ENCODE results near the gene C17orf78. TPM values are rescaled to one million over a fixed set of nuclear protein-coding genes. Genes with fewer than 3 reads are reported as not detected.
"Not testable (repeated sequence)": the region's sequence is repeated elsewhere in the genome, so short reads cannot be mapped to it uniquely, and the experiment has no call there.

Gene C17orf78
- polyA plus RNA-seq, 1 donor (not counting 4 experiments of a cell fraction or from before 2014, with no cell fraction given): not detected

DNA sequence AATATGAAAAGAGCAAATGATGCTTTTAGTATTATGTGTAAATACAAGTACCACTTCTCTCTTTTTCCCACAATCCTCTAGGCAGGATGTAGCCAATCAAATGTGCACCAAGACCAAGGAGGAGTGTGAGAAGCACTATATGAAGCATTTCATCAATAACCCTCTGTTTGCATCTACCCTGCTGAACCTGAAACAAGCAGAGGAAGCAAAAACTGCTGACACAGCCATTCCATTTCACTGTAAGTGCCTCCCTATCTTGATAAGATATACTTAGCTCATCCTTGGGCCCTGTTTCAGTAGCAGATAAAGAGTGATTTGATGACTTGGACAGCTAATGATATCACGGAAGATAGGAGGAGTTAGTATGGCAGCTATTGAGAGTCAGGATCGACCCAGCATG lies 64.6 kb downstream of the C17orf78 start:
- no peak for FAIRE-seq
- no peaks in the 10 kb centered on the region for H4K20me1 ChIP-seq (ENCODE audit: control insufficient read depth, extremely low read depth, insufficient read depth, low read length)
- no peaks in the 10 kb centered on the region for H3K79me2 ChIP-seq (ENCODE audit: control insufficient read depth, insufficient read depth, low read length)
- no peaks in the 10 kb centered on the region for H3K9me3 ChIP-seq (ENCODE audit: control insufficient read depth, low read depth, low read length)
- no peak overlapping the region for H3K4me3 ChIP-seq (ENCODE audit: control insufficient read depth in 2 of 3, extremely low read depth in 1 of 3, insufficient read depth in 2 of 3, low read depth in 1 of 3, low read length in 3 of 3)
- H3K27me3 ChIP-seq (ENCODE audit: control insufficient read depth, extremely low read depth, insufficient read depth, low read length): no peaks in the 10 kb centered on the region
- peaks cover 8 to 18% of the 10 kb centered on the region in 2 experiments for H3K36me3 ChIP-seq (ENCODE audit: control insufficient read depth in 2 of 2, extremely low read depth in 1 of 2, insufficient read depth in 2 of 2, low read length in 2 of 2)
- no peaks in the 10 kb centered on the region for H3K9me1 ChIP-seq (ENCODE audit: control insufficient read depth, extremely low read depth, insufficient read depth, low read length)
- DNase-seq (ENCODE audit: low read depth, low spot score): no peak
- no peaks in the 10 kb centered on the region for H3K4me1 ChIP-seq (ENCODE audit: control insufficient read depth, extremely low read depth, insufficient read depth, low read length)
- dilution Hi-C loops (cut with MboI; ENCODE audit: extremely low pct_ligation_motif_present, low sequenced_read_pairs): no loop called here
- TF ChIP-seq, protein P1, sequence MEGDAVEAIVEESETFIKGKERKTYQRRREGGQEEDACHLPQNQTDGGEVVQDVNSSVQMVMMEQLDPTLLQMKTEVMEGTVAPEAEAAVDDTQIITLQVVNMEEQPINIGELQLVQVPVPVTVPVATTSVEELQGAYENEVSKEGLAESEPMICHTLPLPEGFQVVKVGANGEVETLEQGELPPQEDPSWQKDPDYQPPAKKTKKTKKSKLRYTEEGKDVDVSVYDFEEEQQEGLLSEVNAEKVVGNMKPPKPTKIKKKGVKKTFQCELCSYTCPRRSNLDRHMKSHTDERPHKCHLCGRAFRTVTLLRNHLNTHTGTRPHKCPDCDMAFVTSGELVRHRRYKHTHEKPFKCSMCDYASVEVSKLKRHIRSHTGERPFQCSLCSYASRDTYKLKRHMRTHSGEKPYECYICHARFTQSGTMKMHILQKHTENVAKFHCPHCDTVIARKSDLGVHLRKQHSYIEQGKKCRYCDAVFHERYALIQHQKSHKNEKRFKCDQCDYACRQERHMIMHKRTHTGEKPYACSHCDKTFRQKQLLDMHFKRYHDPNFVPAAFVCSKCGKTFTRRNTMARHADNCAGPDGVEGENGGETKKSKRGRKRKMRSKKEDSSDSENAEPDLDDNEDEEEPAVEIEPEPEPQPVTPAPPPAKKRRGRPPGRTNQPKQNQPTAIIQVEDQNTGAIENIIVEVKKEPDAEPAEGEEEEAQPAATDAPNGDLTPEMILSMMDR (optimal IDR thresholded peaks at IDR 0.05 in 1 of 3, IDR thresholded peaks at IDR 0.05 in 1 of 3, conservative IDR thresholded peaks at IDR 0.05 in 1 of 3; ENCODE audit: extremely low read depth in 1 of 3, insufficient read depth in 2 of 3, low read length in 3 of 3): no peak
- no peak for TF ChIP-seq EZH2 (IDR thresholded peaks at IDR 0.05; ENCODE audit: low read length)
- H3K9ac ChIP-seq (ENCODE audit: control insufficient read depth, extremely low read depth, insufficient read depth, low read length): no peak overlapping the region
- H3K4me2 ChIP-seq (ENCODE audit: control insufficient read depth, extremely low read depth, insufficient read depth, low read depth, low read length): no peak overlapping the region
- no peak overlapping the region for H3K27ac ChIP-seq (ENCODE audit: control insufficient read depth, insufficient read depth, low read length)
- H2AFZ ChIP-seq (ENCODE audit: control insufficient read depth, low read length): no peak overlapping the region

DNA sequence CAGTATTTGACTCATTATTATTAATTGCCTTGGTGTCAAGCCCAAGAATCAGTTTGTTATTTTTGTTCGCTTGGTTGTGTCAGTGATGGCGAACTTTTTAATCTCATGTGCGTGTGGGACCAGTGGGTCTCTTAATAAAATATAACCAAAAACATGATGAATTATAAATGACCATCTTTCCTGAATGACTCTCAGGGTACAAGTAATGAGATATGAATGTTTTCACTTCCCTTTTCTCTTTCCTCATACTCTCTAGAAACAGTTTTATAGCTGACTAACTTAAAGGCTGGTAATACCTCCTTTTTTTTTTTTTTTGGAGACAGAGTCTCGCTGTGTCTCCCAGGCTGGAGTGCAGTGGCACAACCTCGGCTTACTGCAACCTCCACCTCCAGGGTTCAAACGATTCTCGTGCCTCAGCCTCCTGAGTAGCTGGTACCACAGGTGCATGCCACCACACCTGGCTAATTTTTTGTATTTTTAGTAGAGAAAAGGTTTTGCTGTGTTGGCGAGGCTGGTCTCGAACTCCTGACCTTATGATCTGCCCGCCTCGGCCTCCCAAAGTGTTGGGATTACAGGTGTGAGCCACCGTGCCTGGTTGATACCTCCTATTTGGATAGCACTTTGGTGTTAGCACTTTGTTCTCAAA lies 65.7 kb downstream of the C17orf78 start:
- H3K27ac ChIP-seq (ENCODE audit: control insufficient read depth, insufficient read depth, low read length); H3K4me3 ChIP-seq (ENCODE audit: control insufficient read depth in 2 of 3, extremely low read depth in 1 of 3, insufficient read depth in 2 of 3, low read depth in 1 of 3, low read length in 3 of 3); FAIRE-seq; DNase-seq (ENCODE audit: low read depth, low spot score); H3K9me1 ChIP-seq (ENCODE audit: control insufficient read depth, extremely low read depth, insufficient read depth, low read length); H3K79me2 ChIP-seq (ENCODE audit: control insufficient read depth, insufficient read depth, low read length); H3K4me1 ChIP-seq (ENCODE audit: control insufficient read depth, extremely low read depth, insufficient read depth, low read length); H3K4me2 ChIP-seq (ENCODE audit: control insufficient read depth, extremely low read depth, insufficient read depth, low read depth, low read length); dilution Hi-C loops (cut with MboI; ENCODE audit: extremely low pct_ligation_motif_present, low sequenced_read_pairs); H3K9ac ChIP-seq (ENCODE audit: control insufficient read depth, extremely low read depth, insufficient read depth, low read length); H3K27me3 ChIP-seq (ENCODE audit: control insufficient read depth, extremely low read depth, insufficient read depth, low read length); H2AFZ ChIP-seq (ENCODE audit: control insufficient read depth, low read length); H3K9me3 ChIP-seq (ENCODE audit: control insufficient read depth, low read depth, low read length); H4K20me1 ChIP-seq (ENCODE audit: control insufficient read depth, extremely low read depth, insufficient read depth, low read length): not testable (repeated sequence)
- peaks cover 8 to 18% of the 10 kb centered on the region in 2 experiments for H3K36me3 ChIP-seq (ENCODE audit: control insufficient read depth in 2 of 2, extremely low read depth in 1 of 2, insufficient read depth in 2 of 2, low read length in 2 of 2)

Other genes starting within 250 kb of the C17orf78 start
- 66.7 to 85.8 TPM (median 82.2 TPM) in 3 replicates for gene ACACA, start 30.9 kb downstream of the C17orf78 start, polyA plus RNA-seq
- 9.1 to 13.8 TPM (median 11.8 TPM) in 3 replicates for gene TADA2A, start 30.9 kb downstream of the C17orf78 start, polyA plus RNA-seq
- gene DUSP14, start 113.9 kb downstream of the C17orf78 start, polyA plus RNA-seq: 169 to 226 TPM (median 210 TPM) in 3 replicates
- gene SYNRG, start 233.4 kb downstream of the C17orf78 start, polyA plus RNA-seq: 8.9 to 9.2 TPM (median 9.1 TPM) in 3 replicates